NCI-H1694 treated with DMSO at 0.1 percent for 48 hours (cell line): ENCODE measurements around the gene PAX4.
"Not testable (repeated sequence)": the region's sequence is repeated elsewhere in the genome, so short reads cannot be mapped to it uniquely, and the experiment has no call there.

ENCODE experiments used
- DNase-seq: peaks from one replicate; lab custom pipeline; 2025; lab: John Stamatoyannopoulos, UW

Gene PAX4

DNA sequence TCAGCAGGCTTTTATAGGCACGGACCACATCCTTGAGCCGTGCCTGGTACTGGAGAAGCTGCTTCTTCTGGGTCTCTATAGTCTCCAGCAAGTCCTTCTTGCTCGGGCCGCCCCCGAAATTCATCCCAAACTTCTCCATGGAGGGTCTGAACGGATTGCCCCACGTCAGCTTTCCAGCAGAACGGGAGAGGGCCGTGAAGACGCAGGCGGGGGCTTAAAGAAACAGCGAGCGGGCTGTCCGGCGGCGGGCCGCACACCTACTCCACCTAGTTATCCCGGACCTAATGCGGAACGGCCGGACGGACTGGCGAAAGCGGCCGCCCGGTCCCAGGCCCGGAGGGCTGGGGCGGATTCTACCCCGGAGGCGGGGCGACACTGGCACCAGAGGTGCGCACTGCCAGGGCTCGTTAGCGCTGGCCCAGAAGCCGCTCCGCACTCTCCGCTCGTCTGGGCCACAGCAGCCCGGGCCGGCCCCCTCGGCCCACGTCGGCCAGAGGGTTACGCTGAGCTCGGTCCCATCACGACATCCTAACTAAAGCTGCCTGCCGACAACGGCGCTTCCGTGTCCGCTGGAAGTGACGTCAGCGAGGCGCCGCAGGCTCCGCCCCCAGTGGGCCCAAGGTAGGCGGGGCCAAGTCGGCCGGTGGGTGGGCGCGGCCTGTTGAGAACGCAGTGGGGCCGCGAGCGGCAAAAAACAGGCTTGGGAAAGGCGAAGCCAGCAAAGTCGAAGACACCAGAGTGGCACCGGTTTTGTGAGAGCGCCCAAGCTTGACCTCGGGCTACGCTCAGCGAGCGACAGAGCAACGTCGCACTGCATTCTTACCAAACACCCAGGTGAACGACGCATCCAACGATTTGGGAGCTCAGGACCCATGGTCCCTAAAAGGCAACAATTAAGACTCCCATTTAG lies 32.6 kb downstream of the PAX4 start, which contains the start of gene GCC1:
GCC1 (minus strand) TSS at position 553 of the 910 bp plus-strand sequence; CDS start at position 139, 414 bp downstream.
- DNase-seq: peak; percentile 35

GRCh38 chr7:127584648-127585043 lies 33.3 kb downstream of the PAX4 start:
- no peak for DNase-seq

DNA sequence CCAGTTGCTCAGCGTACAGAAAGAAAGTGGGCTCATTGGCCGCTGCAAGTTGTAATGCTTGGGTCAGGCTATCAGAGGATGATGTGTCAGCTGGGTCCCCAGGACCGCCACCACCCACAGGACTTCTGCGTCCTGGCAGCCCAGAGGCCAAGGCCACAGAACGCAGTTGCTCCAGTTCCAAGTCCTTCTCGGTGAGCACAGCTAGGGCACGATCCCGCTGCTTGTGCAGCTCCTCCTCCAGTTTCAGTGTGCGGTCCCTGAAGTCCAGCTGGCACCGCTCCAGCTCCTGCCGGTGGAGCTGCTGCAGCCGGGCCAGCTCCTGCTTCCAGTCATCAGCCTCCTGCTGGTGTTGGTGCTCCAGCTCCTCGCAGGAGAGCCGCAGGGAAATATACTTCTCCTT lies 35.6 kb downstream of the PAX4 start:
- DNase-seq: no peak

DNA sequence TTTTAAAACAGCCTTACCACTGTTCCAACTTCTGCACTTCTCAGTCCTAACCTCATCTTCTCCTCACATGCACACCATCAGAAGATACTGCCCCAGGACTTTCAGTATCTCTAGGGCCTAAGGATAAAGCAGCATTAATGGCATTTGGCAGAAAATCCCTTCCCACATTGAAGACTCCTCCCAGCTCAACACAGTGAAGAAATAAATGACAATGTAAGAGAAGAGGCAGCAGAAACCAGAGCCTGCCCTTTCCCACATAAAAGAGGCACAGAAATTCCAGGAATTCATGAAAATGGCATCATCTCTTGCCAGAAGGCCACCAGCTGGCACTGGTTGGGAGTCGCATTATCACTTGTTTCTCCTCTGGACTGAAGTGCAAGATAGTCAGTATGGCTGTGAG lies 36.2 kb downstream of the PAX4 start:
- no peak for DNase-seq

GRCh38 chr7:127580612-127581011 lies 37.3 kb downstream of the PAX4 start:
- DNase-seq: no peak

- DNase-seq: no peak
Observed at GRCh38 chr7:127578711-127579275, 39.1 kb downstream of the PAX4 start.

GRCh38 chr7:127578036-127578684 lies 39.8 kb downstream of the PAX4 start:
- DNase-seq: no peak

DNA sequence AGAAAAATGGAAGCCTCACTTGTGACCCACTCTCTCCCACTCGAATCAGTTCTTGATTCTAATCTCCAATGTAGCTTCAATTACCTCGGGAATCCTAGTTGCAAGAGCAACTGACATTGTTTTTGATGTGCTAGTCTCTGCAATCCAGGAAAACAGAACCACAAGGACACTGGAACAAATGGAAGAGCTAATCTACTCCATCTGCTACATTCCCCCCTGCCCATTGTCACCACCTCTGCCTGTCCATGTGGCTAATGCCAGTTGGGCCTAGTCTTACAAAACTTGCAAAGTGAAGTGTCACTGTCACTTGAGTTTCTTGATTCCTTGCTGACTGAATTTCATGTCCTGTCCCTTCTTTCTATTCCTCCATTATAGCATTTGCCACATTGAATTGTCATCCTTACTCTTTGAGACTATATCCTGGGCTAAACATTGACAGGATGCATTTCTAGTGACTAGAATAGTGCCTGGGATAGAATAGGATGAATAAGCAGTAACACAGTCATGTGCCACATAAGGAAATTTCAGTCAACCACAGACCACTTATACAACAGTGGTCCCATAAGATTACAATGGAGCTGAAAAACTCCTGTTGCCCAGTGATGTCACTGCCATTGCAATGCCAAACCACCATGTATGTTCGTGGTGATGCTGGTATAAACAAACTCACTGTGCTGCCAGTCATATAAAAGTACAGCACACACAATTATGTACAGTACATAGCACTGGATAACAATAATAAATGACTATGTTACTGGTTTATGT lies 46.0 kb downstream of the PAX4 start:
- no peak for DNase-seq

GRCh38 chr7:127568034-127568433 lies 49.9 kb downstream of the PAX4 start:
- DNase-seq: not testable (repeated sequence)

GRCh38 chr7:127566242-127566641 lies 51.7 kb downstream of the PAX4 start:
- no peak for DNase-seq
